HG03103 (cell line): ENCODE results near the gene SLCO3A1.
"Not testable (repeated sequence)": the region's sequence is repeated elsewhere in the genome, so short reads cannot be mapped to it uniquely, and the experiment has no call there.

Source experiments
- ATAC-seq: cut with Tn5 transposase; IDR thresholded peaks from one replicate; pipeline ENCODE4 v1.9.1; 2021; ENCODE audit warnings: low read depth; ENCODE audit not compliant: unreplicated experiment

Gene SLCO3A1

GRCh38 chr15:91956026-91956723 is 102.7 kb downstream of the SLCO3A1 start:
- ATAC-seq: no peak

GRCh38 chr15:91961357-91961756 is 107.8 kb downstream of the SLCO3A1 start:
- no peak for ATAC-seq

GRCh38 chr15:91963747-91964146 is 110.2 kb downstream of the SLCO3A1 start:
- ATAC-seq: not testable (repeated sequence)

- no peak for ATAC-seq
Observed at GRCh38 chr15:91965501-91966193, 112.1 kb downstream of the SLCO3A1 start.

GRCh38 chr15:91966194-91966552 is 112.7 kb downstream of the SLCO3A1 start:
- ATAC-seq: no peak

- no peak for ATAC-seq
Observed at GRCh38 chr15:91967935-91968606, 114.6 kb downstream of the SLCO3A1 start.

- no peak for ATAC-seq
Observed at GRCh38 chr15:91968610-91969009, 115.1 kb downstream of the SLCO3A1 start.

- ATAC-seq: no peak
Observed at GRCh38 chr15:91970142-91970541, 116.6 kb downstream of the SLCO3A1 start.

- no peak for ATAC-seq
Observed at GRCh38 chr15:91973481-91973880, 120.0 kb downstream of the SLCO3A1 start.

- no peak for ATAC-seq
Observed at GRCh38 chr15:91974321-91974720, 120.8 kb downstream of the SLCO3A1 start.

GRCh38 chr15:91975241-91975978 is 121.9 kb downstream of the SLCO3A1 start:
- no peak for ATAC-seq

GRCh38 chr15:91976966-91977365 is 123.5 kb downstream of the SLCO3A1 start:
- ATAC-seq: no peak

- ATAC-seq: no peak
Observed at GRCh38 chr15:91980502-91981267, 127.2 kb downstream of the SLCO3A1 start.

- no peak for ATAC-seq
Observed at GRCh38 chr15:91981821-91982800, 128.6 kb downstream of the SLCO3A1 start.

- no peak for ATAC-seq
Observed at GRCh38 chr15:91983729-91984340, 130.3 kb downstream of the SLCO3A1 start.

- ATAC-seq: no peak
Observed at GRCh38 chr15:91985297-91985696, 131.8 kb downstream of the SLCO3A1 start.

GRCh38 chr15:91988071-91988470 is 134.6 kb downstream of the SLCO3A1 start:
- ATAC-seq: no peak

GRCh38 chr15:91988655-91989054 is 135.1 kb downstream of the SLCO3A1 start:
- no peak for ATAC-seq

- no peak for ATAC-seq
Observed at GRCh38 chr15:91989821-91990220, 136.3 kb downstream of the SLCO3A1 start.
